HG02852 (cell line): ENCODE results near the gene LARP4B.
"Not testable (repeated sequence)": the region's sequence is repeated elsewhere in the genome, so short reads cannot be mapped to it uniquely, and the experiment has no call there.

Source experiments
- ATAC-seq: cut with Tn5 transposase; IDR thresholded peaks from one replicate; pipeline ENCODE4 v1.9.1; 2021; ENCODE audit warnings: mild to moderate bottlenecking, moderate library complexity; ENCODE audit not compliant: unreplicated experiment

The LARP4B gene

DNA sequence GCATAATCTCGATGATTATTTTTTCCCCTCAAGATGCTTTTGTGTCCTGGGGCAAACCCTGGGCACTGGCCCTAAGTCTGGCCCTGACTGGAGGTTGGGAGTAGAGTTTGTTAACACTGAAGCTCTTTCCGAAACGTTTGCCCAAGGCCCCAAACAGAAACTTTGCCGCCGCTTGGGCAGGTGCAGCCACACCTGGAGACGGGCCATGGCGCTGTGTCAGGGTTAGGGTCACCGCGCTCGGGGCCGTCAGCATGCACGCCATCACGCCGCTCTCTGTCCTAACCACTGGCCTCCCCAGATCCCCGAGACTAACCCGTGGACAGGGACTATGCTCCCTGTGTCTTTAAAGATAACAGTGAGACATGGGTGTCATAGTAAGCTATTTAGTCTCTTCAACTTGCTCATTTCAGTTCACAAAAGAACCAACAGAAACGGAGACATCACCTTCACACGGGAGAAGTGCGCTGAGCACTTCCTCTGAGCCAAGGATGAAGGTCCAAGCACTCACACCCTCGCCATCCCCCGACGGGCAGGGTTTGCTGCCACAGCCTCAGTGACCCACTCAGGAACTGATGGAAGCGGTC lies 156.8 kb downstream of the LARP4B start:
- no peak for ATAC-seq

- no peak for ATAC-seq
Observed at GRCh38 chr10:774223-774622, 157.3 kb downstream of the LARP4B start.

DNA sequence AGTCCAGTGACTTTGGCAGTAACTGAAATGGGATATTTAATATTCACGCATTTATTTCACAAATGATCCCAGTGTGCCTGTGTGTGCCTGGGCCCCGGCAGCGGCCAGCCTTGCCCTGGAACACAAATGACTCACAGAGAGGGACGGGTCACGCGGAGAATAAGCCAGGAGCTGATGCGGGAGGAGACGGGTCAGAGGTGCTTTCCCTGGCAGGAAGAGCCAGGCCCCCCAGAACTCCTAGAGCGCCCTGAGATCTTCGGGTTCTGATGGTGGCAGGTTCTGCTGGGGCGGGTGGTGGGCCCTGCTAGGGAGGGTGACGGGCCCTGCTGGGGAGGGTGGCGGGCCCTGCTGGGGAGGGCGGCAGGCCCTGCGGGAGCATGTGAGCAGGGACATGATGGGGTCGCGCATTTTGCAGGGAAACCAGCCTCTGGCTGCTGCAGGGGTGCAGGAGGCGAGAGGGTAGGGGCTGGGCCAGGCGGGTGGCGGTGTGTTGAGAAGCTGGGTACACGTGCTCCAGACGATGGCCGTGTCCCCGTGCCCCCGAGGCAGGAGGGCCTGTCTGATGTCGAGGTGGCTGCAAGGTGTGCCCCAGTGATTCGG lies 157.8 kb downstream of the LARP4B start:
- no peak for ATAC-seq

DNA sequence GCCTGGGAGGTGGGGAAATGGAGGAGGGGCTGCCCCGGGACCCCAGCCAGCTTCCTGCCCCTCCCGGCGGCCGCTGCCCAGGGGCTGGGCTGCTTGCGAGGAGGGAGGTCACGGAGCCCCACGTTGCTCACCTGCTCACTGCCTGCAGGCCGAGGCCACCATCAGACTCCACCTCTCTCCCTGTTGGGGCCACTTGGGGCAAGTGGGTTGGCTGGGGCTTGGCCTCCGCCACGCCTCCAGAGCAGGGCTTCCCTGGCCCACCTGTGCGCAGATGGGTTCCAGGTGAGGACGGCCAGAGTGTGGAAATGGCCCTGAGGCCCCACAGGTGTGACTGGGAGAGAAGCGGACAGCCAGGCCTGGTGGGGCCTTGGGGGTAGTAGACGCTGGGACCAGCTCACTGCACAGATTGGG lies 159.3 kb downstream of the LARP4B start:
- ATAC-seq = no peak

DNA sequence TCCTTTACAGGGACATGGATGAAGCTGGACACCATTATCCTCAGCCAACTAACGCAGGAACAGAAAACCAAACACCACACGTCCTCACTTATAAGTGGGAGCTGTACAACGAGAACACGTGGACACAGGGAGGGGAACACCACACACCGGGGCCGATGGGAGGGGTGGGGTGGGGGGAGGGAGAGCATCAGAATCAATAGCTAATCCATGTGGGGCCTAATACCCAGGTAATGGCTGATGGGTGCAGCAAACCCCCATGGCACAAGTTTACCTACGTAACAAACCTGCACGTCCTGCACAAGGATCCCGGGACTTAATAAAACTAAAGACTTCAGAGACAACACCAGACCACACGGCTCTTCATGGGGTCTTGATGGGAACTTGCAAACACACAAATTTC lies 159.9 kb downstream of the LARP4B start:
- no peak for ATAC-seq

- no peak for ATAC-seq
Observed at GRCh38 chr10:770975-771374, 160.5 kb downstream of the LARP4B start.

DNA sequence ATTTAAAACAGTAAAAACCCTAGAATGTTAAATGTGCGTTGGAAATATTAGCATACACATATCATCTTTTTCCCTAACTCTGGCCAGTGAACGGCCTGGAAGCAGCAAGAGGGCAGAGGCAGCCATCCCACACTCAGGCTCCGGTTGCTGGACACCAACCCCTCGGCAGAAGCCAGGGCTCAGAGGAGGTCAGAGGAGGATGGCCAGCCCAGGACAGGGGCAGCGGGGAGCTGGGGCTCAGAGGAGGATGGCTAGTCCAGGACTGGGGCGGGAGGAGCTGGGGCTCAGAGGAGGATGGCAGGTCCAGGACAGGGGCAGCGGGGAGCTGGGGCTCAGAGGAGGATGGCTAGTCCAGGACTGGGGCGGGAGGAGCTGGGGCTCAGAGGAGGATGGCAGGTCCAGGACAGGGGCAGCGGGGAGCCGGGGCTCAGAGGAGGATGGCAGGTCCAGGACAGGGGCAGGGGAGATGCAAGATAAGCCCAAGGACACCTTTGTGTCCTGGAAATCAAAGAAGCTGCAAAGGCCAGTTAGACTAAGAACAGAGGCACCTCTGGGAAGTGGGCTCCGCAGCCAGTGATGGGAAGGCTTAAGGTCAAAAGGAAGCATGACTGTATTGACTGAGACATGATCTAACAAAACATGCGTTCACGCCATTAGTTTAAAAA lies 161.3 kb downstream of the LARP4B start:
- ATAC-seq = not testable (repeated sequence)

- no peak for ATAC-seq
Observed at GRCh38 chr10:767794-768193, 163.7 kb downstream of the LARP4B start.

DNA sequence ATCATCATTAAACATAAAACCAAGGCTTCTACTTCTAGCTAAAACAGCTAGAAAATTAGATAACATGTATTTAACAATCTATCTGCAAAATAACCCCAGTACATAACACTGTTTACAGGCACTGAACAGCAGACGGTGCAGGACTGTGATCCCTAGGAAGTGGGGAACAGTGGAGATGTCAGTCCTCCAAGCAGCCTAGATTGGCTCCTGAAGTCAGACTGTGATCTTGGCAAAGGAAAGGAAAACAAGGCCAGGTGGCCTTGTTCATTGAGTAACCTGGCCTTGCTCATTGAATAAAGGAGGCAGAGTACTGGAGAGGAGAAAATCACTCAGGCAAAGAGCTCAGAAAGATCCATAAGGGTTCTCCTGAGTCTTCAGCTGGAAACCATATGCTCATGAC lies 164.3 kb downstream of the LARP4B start:
- ATAC-seq = no peak

DNA sequence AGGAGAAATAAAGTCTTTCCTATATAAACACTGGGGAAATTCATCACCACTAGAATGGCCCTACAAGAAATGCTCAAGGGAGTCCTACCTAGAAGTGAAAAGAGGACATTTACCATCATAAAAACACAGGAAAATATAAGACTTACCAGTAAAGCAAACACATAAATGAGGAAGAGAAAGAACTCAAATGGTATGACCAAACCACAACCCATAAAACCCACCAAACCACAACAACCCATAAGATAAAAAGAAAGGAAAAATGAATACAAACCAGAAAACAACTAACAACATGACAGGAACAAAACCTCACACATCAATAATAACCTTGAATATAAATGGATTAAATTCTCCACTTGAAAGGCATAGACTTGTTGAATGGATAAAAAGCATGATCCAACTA lies 170.1 kb downstream of the LARP4B start:
- no peak for ATAC-seq

GRCh38 chr10:760622-761021 lies 170.9 kb downstream of the LARP4B start:
- ATAC-seq = no peak

- no peak for ATAC-seq
Observed at GRCh38 chr10:759898-760477, 171.5 kb downstream of the LARP4B start.
